Measurements from ENCODE around the gene HM13. TPM values are rescaled to one million over a fixed set of nuclear protein-coding genes. Genes with fewer than 3 reads are reported as not detected.

The HM13 gene
- total and polyA plus RNA-seq, 2 of the 13 experiments (the other 11 are each of a cell fraction or from before 2014, with no cell fraction given), result 118 to 243 TPM

- TF ChIP-seq BCL3 (CRISPR knock-in tag; IDR thresholded peaks at IDR 0.05) (peak; percentile 22; the same call in 1 of the 2 replicates), HNRNPL (IDR thresholded peaks at IDR 0.05; ENCODE audit: low read depth, low read length) (peak; percentile 69; the same call in 1 of the 2 replicates), PLRG1 (conservative IDR thresholded peaks at IDR 0.05) (no peak), SRSF1 (optimal IDR thresholded peaks at IDR 0.05; ENCODE audit: low read depth, low read length) (peak; percentile 74), ZNF761 (CRISPR knock-in tag; conservative IDR thresholded peaks at IDR 0.05) (peak; percentile 54; the same call in 1 of the 2 replicates), GLMP (CRISPR knock-in tag; IDR thresholded peaks at IDR 0.05; ENCODE audit: borderline replicate concordance) (no peak), ZFP90 (CRISPR knock-in tag; IDR thresholded peaks at IDR 0.05; ENCODE audit: borderline replicate concordance) (peak; percentile 43; the same call in 1 of the 2 replicates), NFYC (CRISPR knock-in tag; IDR thresholded peaks at IDR 0.05) (peak; percentile 4; the same call in 1 of the 2 replicates), SIX1 (CRISPR knock-in tag; IDR thresholded peaks at IDR 0.05; ENCODE audit: borderline replicate concordance) (peak; percentile 38; the same call in 1 of the 2 replicates), ZZZ3 (CRISPR knock-in tag; IDR thresholded peaks at IDR 0.05; ENCODE audit: borderline replicate concordance) (0 out of 2 replicates have a peak, but pooled peaks have one; percentile 34), PHF5A (CRISPR knock-in tag; IDR thresholded peaks at IDR 0.05; ENCODE audit: low read depth, unreplicated experiment) (no peak), MIER2 (CRISPR knock-in tag; IDR thresholded peaks at IDR 0.05) (peak; percentile 58; the same call in 1 of the 2 replicates), POGK (CRISPR knock-in tag; conservative IDR thresholded peaks at IDR 0.05) (no peak), POLR2A (IDR thresholded peaks at IDR 0.05; ENCODE audit: insufficient read depth in 1 of 2, low read depth in 2 of 2, low read length in 2 of 2) (peak; percentile 74 to 81), ZNF143 (CRISPR knock-in tag; IDR thresholded peaks at IDR 0.05) (peak; percentile 40; the same call in 1 of the 2 replicates), JUN (CRISPR knock-in tag; IDR thresholded peaks at IDR 0.05) (peak; percentile 41; the same call in 1 of the 2 replicates), ZNF615 (CRISPR knock-in tag; IDR thresholded peaks at IDR 0.05; ENCODE audit: borderline replicate concordance) (no peak), ZFP37 (CRISPR knock-in tag; IDR thresholded peaks at IDR 0.05; ENCODE audit: borderline replicate concordance) (peak; percentile 73; the same call in 1 of the 2 replicates), KLF6 (CRISPR knock-in tag; IDR thresholded peaks at IDR 0.05) (no peak)
- TF ChIP-seq, protein P1, sequence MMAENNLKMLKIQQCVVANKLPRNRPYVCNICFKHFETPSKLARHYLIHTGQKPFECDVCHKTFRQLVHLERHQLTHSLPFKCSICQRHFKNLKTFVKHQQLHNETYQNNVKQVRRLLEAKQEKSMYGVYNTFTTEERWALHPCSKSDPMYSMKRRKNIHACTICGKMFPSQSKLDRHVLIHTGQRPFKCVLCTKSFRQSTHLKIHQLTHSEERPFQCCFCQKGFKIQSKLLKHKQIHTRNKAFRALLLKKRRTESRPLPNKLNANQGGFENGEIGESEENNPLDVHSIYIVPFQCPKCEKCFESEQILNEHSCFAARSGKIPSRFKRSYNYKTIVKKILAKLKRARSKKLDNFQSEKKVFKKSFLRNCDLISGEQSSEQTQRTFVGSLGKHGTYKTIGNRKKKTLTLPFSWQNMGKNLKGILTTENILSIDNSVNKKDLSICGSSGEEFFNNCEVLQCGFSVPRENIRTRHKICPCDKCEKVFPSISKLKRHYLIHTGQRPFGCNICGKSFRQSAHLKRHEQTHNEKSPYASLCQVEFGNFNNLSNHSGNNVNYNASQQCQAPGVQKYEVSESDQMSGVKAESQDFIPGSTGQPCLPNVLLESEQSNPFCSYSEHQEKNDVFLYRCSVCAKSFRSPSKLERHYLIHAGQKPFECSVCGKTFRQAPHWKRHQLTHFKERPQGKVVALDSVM (CRISPR knock-in tag; IDR thresholded peaks at IDR 0.05), result 0 out of 2 replicates have a peak, but pooled peaks have one; percentile 7
- TF ChIP-seq, protein P2, sequence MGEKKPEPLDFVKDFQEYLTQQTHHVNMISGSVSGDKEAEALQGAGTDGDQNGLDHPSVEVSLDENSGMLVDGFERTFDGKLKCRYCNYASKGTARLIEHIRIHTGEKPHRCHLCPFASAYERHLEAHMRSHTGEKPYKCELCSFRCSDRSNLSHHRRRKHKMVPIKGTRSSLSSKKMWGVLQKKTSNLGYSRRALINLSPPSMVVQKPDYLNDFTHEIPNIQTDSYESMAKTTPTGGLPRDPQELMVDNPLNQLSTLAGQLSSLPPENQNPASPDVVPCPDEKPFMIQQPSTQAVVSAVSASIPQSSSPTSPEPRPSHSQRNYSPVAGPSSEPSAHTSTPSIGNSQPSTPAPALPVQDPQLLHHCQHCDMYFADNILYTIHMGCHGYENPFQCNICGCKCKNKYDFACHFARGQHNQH (CRISPR knock-in tag; IDR thresholded peaks at IDR 0.05), result peak; percentile 78
Observed at GRCh38 chr20:31594558-31595379, 80.5 kb downstream of the HM13 start (continued).

Data from HepG2 (cell line).